GM21529 (cell line): ENCODE results near the gene KIZ.

ENCODE experiments used
- ATAC-seq: cut with Tn5 transposase; IDR thresholded peaks from one replicate; pipeline ENCODE4 v1.9.1; 2021; ENCODE audit not compliant: unreplicated experiment

Gene KIZ

DNA sequence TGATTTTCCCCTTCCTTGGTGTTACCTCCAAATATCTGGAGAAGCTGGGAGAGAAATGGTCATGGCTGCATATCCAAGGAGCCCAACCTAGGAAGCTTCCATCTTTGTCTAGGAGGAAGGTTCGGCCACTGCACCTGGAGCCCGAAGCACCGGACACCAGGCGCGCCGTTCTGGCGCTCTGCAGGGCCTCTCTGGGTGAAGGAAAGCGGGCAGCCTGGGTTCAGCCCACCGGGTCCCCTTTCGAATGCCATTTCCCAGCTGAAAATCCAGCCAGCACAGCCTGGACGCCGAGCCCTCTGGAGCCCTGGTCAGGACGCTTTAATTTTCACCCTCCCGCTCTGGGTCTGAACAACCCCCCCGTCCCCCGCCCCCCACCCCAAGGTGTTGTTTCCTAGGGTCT, 21.0 kb upstream of the KIZ start:
- ATAC-seq = no peak

DNA sequence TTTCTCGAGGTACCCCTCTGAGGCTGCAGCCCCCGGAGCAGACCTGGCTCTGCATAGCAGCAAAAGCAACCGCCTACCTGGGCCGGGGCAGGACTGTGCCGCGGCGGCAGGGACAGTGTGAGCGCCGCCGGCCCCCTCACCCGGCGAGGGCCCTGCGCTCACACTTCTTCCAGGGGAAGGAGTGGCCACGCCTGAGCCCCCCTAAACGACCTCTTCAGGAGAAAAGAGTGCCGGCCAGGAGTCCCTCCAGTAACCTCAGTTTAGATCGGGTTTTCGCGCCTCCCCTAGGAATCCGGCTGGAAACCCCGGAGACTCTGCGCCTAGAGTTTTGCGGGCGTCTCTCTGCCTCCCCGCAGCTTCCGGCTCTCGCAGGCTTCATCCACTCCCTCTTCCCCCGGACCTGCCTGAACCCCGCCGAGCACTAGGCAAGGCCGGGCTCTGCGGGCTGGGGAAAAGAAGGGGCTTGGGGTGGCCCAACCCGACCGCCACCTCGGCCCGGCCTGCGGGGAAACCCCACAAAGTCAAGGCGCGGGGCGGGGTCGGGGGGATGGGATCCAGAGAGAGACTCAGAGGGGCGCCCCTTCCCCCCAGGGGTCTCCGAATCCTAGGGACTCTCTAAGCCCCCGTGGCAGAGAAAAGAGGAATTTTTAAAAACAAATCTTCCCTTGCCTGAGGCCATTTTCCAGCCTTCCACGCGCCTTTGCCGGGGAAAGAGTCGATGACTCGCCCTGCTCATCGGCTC, 20.3 kb upstream of the KIZ start:
- no peak for ATAC-seq

DNA sequence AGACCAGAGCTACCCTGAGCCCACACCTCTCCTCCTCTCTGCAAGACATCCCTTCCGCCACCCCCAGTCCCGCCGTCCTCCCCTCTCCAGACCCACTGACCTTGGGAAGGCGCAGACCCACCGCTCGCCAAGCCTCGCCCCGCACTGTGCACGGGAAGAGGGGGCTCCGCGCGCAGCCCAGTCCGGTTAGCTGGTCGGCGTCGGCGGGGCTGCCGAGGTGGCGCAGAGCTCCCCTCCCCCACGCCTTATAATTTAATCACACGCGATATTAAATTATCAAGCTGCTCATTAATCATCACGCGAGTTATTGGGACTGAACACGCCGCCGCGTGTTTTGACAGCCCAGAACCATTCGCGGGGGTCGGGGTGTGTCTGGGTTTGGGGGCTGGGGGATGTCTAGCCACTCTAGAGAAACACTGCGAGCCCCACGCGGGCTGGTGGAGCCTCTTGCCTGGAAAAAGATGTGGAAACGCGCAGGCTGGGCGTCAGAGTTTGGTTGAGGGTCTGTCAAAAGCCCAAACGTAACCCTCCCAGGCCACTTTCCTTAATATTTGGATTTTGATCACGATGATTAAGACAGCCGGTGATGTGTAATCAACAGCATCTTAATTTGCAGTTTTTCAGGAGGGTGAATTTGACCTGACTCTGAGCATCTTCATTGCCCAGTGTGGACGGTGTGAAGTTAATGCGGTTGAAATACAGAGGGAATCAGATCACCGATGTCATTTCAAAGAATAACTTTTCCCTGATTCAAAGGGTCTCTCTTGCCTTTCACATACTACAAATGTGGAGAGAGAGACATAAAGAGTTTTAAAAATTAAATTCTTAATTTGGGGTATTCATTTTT, 19.5 kb upstream of the KIZ start, which contains the start of gene LINC00237:
Gene LINC00237, minus strand, starts transcription at position 188 of the 847 bp plus-strand sequence.
- no peak for ATAC-seq

DNA sequence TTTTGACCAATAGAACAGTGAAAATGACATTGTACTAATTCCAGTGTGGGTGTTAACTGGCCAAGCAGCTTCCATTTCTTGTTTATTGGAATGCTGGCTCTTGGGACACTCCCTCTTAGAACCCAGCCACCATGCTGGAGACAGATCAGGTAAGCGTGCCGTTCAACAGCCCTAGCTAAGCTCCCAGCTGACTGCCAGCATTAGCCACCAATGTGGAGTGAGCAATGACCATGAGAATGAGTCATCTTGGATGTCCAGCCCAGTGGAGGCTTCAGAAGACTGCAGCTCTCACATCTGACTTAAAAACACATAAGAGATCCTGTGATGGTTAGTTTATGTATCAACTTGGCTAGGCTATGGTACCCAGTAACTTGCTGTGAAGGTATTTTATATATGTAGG, 16.7 kb upstream of the KIZ start:
- no peak for ATAC-seq

DNA sequence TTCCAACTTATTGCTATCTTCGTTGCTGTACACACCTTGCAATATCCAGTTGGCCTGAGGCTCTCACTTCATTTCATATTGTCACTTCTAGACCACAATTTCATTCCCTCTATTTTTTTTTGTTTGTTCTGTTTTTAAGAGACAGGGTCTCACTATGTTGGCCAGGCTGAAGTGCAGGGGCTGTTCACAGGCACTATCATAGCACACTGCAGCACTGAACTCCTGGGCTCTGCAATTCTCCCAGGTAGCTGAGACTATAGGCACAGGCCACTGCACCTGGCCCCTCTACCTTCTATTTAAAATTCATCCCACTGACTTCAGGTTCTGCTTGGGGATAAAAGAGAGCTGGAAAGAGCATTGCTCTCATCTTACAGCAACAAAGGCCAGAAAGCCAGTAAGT, 15.1 kb upstream of the KIZ start:
- ATAC-seq = no peak

DNA sequence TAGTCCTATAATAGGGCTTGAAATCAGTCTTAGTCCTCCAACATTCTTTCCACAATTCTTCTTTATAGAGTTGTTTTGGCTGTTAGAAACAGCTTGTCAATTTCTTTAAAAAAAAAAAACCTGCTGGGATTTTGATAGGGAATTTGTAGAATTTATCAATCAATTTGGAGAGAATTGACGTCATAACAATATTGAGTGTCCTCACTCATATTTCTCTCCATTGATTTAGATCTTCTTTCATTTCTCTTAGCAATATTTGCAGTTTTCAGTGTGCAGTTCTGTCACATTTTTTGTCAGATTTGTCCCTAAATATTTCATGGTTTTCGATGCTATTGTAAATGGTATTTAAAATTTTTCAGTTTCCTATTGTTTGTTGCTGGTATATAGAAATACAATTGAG, 14.5 kb upstream of the KIZ start:
- ATAC-seq = no peak

DNA sequence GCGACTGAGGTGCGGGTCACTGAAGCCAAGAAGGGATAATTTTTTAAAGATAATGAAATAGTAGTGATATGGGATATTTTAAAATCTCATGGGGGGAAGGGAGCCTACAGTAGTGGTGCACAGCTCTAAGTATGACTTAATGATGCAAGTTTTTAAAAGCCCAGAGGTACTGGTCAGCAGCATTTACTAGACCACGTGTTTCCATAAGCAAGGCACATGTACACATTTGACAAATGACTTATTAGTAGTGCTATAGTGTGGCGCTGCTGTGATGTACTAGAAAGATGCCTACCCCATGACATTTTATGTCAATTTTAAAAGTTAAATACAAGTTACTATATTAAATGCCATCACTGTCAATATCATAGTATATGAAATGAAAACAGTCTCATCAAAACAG, 12.2 kb upstream of the KIZ start:
- ATAC-seq = no peak

DNA sequence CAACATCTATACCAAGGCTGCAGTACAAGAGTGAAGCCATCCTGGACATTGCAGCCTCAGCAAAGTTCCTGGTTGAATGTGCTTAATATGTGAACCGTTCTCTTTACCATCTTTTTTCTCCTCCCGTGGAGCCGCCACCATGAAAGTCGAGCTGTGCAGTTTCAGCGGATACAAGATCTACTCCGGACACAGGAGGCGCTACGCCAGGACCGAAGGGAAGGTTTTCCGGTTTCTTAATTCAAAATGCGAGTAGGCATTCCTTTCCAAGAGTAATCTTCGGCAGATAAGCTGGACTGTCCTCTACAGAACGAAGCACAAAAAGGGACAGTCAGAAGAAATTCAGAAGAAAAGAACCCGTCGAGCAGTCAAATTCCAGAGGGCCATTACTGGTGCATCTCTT, 11.3 kb upstream of the KIZ start:
- ATAC-seq = no peak

DNA sequence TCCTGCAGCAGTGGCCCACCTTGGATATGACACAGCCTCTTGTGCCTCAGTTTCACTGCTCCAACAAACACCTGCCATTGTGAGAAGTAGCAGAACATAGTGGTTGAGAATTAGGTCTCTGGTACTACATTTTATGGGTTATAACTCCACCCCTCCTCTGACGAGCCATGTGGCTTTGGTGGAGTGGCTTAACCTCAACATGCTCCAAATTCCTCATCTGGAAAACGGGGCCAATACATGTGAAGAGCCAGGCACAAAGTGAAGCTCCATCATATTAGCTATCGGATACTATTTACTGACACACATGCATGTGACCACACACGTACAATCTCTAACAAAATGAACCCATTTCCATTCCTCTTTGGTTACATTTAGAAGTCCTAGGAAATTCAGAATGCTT, 8.4 kb upstream of the KIZ start:
- ATAC-seq = no peak

DNA sequence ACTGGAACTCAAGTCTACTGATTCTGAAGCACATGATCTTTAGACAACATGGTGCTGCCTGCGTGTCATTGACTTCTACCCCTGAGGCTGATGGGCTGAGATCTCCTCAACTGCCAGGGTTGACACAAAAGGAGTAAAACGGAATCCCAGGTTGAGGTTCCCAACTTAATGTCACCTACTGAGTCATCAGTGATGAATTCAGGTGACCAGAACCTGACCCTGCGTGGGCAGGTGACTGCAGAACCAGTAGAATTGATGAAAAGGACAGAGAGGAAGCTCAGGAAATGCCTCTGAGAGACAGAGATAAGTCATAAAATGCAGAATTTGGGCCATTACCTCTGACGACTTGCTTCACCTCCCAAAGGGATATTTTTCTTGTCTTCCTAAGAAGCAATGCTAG, 7.7 kb upstream of the KIZ start:
- ATAC-seq = no peak

DNA sequence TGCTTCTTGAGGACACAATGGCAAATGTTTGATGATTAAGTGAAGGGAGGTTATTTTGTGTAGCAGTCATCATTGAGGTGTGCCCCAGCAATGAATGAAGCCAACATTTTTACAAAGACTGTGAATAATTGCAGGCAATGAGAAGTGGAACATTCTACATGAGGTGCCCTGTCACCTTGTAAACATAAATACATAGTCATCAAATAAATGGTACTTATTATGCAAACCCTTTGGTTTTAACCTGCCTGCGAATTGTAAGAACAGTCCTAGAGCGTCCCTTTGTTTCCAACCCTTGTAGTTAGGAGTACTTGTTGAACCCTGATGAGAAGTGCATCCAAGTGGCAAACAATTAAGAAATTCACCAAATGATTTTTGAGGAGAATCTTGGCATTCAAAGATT, 7.1 kb upstream of the KIZ start:
- no peak for ATAC-seq

DNA sequence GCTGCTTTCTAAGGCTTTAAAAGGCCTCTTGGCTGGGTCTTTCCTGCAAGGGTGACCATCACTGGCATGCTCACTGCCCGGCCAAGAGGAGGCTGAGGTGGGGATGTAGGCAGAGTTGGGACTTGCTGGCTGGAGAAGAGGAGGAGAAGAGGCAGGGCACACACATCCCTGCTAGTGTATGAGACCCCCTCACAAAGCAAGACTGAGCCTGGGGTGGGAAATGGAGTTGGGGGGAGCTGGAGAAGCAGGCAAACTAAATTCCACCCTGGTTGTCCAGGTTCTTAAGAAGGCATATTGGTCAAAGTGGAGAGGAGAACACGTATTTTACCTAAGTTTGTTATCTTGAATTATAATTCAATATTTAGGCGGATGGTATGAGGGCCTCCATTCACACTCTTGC, 1.7 kb upstream of the KIZ start:
- ATAC-seq = no peak

DNA sequence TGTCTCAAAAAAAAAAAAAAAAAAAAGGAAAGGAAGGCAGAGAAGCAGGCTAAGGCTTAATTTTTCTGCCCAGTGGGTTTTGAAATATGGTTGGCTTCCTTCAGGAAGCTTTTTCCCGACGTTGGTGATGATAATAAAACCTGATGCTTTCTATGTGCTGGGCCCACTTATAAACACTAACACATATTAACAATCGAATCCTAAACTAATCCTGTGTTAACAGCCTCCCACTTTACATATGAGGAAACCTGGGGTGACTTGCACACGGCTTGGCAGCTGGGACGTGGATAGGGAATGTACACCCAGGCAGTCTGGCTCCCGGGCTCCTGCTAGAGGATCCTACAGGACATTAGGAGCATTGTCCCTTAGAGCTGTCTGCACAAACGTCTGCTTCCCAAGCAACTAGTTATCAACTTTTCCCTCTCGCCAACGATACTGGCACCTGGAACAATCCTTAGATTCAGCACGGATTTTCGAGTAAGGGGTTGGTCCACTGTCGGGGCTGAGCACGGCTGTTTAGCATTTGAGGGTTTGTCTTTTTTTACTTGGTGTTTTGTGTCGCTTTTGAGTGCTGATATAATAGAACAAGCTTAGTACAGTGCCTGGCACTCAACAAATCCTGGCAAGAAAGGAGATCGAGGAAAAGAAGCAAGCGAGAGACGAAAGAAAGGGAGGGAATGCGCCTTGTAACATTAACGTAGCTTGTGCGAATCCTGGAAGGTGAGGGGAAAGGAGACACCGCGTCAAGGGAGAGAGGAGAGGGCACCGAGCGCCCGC, 622 bp upstream of the KIZ start:
- peak; percentile 13 for ATAC-seq

DNA sequence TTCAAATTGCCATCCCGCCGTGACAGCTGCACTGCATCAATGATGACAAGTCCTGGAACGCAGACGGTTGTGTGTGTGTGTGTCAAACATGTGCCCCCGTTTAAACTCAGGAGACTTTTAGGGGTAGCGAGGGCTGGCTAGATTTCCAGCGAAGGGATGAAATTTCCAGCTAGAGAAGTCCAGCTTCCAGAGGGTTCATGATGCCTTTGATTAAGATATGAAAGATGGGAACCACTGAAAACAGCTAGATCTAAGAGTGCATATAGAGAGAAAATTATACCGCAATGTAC, 644 bp downstream of the KIZ start:
- ATAC-seq = peak; percentile 1

DNA sequence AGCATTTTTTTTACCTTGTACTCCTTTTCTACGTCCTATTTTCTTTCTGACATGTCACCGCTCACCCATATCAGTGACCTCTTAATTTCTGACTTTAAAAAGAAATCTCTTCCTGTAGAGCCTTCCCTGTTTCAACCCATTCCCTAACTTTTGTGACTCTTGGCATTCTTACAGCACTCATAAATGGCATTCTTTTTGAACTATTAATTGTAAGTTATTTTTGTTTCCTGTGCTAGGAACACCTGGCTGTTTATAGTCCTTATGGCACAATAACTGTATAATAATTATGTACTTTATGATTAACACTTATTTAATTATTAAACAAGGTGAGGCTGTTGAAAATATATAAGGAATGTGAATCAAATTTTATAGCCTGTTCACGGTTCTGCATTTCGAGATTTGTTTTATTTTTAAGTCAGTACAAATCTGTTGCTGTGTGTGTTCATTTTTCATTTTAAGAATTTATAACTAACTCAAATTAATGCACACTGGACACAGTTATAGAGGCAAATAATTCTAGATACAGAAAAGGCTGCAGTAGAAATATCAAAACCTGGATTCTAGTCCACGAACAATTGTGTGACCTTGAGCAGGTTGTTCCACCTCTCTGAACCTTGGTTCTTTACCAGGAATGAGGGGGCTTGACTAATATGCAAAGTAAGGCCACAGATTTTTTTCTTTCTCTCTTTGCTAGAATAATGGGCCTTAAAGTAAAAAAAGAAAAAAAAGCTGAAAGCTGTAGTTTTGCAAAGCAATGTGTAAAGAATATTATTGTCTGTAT, 1.5 kb downstream of the KIZ start:
- ATAC-seq = no peak

DNA sequence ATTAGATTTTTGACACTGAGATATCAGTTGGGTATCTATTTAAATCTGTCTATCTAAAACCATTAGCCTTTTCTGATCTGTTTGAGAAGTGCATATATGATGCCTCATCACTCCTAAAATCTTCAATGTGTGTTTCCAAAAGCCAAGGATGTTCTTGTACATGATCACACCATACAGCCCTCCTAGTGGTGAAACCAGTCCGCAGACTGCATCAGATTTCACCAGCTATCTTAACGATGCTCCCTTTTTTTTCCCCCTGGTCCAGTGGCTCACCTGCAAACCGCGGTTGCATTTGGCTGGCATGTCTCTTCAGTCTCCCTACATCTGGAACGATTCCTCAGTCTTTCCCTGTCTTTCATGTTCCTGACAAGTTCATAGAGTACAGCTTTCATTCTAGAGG, 4.0 kb downstream of the KIZ start:
- ATAC-seq = no peak

DNA sequence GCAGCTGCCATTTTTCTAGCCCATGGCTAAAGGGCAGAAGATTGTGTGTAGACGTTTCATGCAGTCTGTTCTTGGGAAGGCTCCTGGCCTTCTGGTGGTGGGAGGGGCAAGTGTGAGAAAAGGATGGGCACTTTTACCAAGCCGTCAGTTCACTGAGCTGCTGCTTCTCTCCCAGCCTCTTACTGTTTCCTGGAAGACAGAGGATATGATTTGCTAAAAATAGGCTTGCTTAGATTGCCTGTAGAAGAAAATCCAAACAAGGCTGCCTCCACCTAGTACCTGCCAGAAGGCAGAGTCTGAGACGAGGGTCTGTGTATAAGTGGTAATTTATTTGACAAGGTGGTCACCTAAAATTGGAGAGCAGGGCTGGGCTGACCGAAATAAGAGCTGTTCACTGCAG, 7.5 kb downstream of the KIZ start:
- ATAC-seq = no peak

DNA sequence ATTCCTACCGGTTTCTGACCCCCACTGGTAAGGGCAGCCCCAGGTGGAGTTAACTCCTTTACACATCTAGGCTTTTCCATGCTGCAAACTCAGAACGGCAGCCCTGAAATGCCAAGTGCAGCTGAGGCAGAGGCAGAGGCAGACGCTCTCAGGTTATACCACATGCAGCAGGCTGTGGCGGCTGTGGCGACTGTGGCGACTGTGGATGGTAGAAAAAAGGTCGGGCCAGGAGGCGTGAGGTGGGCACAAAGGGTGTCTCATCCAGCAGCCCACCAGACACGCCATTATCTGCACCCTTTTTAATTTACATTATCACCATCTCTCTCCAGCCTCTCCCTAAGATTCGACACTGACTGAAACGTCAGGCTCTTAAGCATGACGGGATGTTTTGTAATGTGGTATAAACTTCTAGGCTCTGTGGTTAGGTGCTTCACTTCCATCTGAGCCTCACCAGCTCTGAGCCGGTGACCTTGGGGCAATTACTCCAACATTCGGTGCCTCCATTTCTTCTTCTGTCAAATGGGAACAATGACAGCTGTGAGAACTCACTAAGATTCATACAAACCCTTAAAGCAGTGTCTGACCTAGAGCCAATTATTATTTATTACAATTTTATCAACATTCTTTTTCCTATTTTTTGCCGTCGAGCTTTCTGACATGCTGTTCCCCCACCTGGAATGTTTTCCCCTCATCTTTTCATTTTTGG, 8.2 kb downstream of the KIZ start:
- no peak for ATAC-seq

DNA sequence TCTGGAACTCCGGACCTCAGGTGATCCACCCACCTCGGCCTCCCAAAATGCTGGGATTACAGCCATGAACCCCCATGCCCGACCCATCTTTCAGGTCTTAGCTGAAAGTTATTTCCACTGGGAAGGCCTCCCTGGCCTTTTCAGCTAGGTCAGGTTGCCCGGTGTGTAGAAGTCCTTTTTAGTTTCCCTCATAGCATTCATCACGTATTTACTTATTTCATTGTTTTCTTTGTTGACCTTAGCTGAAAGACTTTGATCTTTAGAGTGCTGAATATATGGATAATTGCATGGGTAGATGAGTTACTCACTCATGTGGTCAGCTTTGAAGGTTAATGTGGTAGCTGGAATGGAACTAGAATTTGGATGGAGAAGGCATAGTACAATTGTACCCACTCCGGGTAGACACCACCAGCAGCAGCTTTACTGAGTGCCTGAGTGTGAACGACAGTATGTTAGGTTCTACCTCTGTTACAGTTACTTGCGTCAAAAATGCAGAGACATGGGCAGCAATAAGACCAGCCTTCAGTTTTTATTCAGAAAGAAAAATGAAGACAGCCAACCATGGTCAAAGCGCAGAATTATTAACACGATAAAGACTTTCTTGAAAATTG, 9.1 kb downstream of the KIZ start:
- no peak for ATAC-seq
